CD1c-positive myeloid dendritic cell (primary cell): ENCODE measurements around the gene HEXIM1.

ENCODE experiments used
- DNase-seq: peaks from one replicate; pipeline ENCODE4 v3.0.0-alpha.2; 2016; ENCODE audit errors: extremely low spot score

The HEXIM1 gene

DNA sequence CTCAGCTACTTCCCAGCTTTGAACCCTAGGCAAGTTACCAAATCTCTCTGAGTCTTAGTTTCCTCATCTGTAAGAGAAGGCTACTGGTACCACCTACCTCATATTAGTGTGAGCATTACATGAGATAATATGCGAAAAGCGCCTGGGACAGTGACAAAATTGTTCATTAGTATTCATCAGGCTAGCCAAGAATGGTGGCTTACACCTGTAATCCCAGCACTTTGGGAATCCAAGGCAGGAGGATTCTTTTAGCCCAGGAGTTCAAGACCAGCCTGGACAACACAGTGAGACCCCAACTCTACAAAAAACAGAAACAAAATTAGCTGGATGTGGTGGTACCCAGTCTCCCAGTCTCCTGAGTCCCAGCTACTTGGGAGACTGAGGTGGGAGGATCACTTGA, 19.3 kb upstream of the HEXIM1 start:
- no peak for DNase-seq

DNA sequence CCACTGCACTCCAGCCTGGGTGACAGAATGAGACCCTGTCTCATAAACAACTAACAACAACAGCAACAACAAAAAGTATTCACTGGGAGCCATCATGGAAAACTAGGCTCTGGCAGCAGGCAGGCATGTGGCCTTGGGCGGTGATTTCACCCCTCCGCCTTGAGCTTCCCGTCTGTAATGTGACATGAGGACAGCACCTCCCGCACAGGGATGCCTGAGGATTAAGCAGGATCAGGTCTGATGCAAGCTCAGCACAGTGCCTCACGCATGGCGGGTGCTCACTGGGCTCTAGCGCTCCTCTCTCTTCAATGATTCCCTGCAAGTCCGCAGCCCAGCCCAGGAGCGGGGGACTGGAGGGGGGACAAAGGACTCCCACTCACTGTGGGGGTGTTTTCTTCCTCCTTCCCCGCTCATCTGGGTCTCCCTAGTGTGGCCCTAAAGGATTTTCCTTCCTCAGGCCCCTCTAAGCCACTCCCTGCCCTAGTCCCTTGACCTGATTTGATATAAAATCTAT, 18.8 kb upstream of the HEXIM1 start:
- DNase-seq: no peak

DNA sequence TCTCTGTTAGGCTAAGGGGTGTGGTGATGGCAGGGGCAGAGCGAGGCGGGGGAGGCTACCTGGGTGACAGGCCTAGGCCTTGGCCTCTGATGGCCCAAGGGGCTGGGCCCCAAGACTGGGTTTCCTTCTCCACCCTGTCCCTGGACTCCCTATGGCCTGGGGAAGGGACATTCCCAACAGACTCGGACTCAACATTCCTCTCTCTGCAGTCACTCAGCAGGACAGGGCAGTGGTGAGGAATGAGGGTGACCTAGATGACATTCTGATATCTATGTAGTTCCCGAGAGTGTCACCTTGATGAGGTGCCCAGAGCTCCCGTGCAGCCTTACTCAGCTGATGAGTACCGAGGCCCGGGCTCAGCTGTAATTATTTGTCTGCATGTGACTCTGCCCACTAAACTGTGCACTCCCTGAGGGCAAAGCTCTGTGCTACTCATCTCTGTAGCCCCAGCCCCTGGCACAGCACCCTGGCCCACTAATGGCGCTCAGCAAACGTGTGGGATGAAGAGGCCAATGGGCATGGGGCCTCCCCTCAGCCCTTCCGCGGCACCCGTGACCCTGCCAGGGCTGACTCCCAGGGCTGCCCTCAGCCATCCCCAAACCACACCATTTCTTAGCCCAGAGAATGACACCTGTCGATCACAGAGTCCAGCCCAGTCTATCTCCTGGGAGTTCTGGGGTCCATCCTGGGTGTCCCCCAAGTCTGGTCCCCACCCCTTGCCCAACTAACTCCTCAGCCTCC, 18.2 kb upstream of the HEXIM1 start:
- no peak for DNase-seq

DNA sequence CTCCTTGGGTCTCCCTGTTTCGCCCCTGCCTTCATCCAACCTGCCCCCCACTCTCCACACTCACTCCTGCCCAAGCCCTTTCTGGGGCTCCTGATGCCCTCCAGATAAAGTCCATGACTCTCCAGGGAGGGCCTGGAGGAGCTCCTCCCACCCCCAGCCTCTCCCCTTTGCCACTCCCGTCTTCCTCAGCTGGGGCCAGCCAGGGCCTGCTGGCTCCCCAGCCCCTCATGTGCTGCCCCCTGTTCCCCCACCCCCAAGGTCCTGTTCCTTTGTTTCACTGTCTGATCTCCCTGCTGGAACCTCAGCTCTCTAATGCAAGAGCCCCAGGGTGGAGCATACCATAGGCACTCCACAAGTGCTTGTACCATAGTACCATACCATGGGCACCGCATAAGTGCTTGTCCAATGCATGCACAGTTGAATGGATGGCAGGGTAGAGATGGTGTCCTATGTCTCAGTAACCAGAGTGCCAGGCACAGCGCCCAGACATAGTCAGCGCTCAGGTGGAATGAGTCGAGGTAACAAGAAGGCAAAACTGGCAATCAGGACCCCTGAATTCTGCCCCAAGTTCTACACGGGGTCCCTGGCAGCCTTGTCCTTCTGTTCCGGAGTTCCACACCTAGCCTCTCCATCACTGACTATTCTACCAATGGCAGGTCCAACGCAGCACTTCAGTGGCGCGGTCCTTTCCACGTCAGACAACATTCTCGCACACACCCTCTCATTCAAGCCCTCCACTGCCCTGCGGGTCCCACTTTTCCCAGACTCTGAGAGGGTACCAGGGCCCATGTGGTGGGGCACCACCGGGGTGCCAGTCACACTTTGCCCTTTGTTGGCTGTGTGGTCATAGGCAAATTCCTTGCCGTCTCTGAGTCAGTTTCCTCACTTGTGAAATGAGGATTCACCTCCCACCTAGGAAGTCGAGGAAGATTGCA, 17.3 kb upstream of the HEXIM1 start:
- DNase-seq: no peak

DNA sequence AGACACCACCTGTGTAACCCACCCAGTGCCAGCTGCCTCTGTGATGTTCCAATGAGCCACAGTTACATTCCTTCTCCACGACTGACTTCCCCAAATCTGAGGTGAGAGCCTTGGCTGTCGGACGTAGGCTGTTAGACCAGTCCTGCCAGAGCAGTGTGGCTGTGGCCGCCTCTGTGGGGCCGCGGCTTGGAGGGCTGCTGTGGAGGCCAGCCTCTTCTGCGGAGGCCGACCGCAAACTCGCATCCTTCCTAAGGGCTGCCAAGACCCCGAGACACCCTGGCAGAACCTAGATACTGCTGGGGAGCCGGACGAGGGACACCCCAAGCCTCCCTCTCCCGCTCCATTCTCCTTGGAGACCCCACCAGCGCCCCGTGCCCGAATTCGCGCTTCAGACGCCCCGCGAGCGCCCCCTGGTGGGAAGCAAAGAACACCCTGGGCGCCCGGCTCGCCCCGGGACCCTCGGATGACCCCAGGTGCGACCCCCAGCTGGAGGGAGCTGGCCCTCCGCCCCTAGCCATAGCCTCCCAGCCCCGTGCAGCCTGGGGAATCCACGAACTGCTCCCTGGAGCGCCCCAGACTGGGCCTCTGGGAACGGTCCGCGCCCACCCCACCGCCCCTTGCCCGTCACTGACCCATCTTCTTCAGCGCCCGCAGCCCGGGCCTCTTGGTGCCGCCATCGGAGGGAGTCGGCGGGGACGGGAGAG, 16.5 kb upstream of the HEXIM1 start:
- peak; percentile 40 for DNase-seq

DNA sequence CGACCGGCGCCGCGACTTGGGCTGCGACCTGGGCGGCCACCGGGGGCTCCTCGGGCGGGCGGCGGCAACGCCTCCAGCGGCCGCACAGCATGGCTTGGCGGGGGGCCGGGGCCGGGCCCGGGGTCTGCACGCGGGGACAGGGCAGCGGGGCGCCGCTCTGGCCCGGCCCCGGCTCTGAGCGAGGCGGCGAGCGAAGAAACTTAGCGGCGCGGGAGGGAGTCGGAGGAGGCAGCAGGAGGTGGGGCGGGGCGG, 16.0 kb upstream of the HEXIM1 start, which contains the start of gene PLCD3:
TSS of gene PLCD3 (minus strand) at position 196 of the 252 bp plus-strand sequence. CDS start at position 91, 105 bp downstream.
- no peak for DNase-seq

DNA sequence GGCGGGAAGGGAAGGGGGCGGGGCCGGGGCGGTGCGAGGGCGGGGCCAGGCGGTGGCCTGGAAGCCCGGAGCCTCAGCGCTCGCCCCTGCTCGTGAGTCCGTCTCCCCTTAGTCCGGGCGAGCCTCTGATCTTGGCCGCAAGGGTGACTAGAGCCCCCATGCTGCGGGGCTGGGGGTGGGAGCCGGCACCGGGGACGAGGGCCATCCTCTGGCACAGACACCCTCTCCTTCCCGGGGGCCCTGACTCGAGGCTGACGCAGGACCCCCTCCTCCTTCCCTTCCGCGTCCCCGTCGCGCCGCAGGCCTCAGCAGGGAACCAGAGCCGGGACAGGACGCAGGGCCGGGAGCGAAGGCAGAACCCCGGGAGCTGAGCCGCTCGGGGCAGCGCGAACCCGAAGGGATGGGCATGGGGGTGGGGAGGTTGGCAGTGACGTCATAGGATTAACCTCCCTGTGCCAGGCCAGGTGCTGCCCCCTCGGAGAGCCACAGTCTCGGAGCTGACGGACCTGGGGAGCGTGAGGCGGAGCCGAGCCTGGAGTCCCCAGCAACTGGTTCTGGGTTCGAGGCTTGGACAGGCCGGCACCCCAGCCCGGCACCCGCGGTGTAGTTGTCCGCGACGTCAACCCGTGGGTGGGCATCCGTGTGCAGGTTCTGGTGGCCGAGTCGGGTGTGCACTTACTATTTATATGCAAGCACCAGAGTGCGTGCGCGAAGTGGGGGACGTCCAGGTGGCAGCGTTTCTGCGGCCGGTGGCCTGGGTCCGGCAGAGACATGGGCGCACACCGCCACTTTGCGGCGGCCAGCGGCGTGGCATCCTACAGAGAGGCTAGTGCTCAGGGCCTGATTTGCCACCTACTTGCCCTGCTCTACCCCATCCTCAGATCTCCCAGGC, 15.5 kb upstream of the HEXIM1 start:
- DNase-seq: peak; percentile 79

DNA sequence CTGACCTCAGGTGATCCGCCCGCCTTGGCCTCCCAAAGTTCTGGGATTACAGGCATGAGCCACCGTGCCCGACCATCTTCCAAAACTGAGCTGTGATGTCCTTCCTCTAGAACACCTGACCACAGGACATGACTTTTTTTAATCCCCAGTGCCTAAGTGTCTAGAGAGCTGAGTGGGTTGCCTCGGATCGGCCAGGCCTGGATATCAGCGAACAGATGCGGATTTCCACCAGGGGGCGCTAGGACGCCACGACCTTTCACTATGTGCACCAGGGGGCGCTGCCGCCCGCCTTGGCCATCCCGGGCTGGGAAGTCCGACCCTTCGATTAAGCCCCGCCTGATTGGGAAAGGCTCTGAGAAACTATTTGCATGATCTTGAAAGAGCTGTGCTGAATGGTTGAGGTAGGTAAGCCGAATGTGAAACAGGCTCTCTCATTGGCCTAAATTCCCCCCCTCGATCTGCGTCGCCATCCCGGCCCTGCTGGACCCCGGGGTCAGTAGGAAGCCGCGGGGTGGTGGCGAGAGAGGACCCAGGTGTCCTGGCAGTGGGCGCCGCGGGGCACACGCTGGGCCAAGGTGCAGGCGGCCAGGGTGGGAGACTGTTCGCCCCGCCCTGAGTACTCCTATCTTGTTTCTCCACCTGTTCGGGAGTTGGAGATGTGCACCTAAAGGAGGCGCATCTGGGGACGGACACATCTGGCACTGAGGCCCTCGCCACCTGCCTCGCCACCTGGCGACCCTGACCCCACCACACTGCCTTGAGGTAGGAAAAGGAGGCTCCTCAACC, 12.9 kb upstream of the HEXIM1 start, which contains the start of gene ACBD4:
TSS of gene ACBD4 (plus strand) at position 496 of the 786 bp plus-strand sequence. CDS start 458 bp downstream, outside the sequence.
- peak; percentile 99 for DNase-seq

DNA sequence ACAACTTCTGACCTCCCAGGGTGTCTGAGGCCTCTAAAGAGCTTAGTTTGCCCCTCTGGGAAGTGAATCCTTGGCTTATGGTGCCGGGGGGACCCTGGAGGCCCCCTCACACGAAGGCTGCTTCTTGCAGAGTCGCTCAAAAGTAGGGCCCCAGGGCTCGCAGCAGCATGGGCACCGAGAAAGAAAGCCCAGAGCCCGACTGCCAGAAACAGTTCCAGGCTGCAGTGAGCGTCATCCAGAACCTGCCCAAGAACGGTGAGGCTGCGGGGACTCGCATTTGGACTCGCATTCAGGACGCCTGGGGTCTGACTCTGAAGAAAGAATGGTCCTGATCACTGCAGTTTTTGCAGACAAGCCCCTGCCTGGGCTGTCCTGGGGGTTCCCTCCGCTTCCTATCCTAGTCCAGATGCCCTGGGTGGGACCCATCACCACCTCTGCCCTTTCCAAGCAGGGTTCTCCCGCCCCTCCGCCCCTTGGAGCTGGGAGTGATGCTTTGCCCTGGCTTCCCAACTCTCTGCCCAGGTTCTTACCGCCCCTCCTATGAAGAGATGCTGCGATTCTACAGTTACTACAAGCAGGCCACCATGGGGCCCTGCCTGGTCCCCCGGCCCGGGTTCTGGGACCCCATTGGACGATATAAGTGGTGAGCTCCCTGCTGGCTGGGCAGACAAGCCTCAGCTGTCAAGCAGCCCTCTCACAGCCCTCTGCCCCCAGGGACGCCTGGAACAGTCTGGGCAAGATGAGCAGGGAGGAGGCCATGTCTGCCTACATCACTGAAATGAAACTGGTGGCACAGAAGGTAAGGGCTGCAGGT, 12.1 kb upstream of the HEXIM1 start:
- DNase-seq: no peak

DNA sequence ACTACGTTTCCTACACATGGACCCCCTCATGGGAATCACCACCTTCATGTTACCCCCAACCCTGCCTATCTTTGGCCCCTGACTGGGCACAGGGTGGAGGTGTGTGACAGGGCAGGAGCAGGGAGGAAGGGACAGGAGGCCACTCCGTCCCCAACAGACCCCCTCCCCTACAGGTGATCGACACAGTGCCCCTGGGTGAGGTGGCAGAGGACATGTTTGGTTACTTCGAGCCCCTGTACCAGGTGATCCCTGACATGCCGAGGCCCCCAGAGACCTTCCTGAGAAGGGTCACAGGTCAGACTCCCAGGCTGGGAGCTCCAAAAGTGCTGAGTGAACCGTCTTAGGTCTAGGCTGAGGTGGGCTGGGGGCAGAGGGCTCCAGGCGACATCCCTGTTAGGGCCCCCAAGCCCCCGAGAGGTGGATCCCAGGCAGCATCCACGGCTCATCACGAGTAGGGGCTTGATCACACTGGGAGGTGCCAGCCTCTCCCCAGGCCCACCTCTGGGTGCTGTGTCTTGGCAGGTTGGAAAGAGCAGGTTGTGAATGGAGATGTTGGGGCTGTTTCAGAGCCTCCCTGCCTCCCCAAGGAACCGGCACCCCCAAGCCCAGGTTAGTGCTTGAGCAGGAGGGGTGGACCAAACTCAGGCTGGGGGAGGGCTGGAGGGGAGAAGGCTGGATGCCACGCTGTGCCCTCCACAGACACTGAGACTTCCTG, 11.3 kb upstream of the HEXIM1 start:
- no peak for DNase-seq

DNA sequence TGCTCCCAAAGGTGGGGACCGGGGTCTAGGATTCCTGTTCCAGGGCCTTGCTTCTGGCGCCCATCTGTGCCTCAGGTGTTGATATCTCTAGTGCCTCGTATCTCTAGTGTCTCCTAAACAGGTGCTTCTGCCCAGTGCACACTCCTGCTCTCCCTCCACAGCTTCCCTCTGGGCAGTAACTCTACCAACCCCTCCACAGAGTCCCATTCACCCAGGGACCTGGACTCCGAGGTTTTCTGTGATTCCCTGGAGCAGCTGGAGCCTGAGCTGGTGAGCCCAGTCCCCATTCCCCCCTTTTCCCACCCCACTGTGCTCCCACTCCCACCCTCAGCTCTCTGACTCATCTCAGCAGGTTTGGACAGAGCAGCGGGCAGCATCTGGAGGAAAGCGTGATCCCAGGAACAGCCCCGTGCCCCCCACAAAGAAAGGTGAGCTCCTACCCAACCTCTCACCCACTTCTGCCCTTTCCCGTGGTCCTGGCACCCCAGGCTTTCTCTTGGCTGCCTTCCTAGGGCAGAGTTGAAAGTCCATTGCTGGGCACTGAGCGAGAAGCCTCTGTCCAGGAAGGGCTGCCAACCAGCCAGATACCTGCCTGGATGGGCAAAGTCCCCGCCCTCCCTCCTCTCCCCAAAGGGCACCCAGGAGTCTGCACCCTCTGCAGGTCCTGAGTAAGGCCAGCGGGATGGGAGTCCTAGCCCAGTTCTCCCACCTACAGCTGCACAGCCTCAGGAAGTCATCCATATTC, 10.5 kb upstream of the HEXIM1 start:
- no peak for DNase-seq

DNA sequence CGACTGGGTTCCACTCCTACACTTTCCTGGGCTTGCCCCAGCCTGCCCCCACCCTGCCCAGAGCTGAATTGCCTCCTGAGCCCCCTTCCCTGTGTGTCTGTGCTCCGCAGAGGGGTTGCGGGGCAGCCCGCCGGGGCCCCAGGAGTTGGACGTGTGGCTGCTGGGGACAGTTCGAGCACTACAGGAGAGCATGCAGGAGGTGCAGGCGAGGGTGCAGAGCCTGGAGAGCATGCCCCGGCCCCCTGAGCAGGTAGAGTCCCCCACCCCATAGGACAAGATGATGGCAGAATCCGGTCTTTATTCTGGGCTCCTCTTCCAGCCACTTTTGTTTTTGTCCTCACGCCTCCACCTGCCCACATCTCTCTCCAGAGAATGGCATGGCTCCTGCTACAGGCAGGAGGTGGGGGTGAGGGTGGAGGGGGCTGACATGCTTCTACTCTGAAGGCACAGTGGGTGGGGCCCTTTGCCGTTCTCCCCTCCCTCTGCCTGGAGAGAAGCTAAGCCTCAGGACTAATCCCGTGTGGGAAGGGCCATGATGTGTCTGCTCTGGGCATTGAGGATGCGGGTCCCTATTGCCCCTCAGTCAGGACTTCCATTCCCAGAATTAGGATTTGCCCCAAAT, 9.3 kb upstream of the HEXIM1 start:
- DNase-seq: no peak

DNA sequence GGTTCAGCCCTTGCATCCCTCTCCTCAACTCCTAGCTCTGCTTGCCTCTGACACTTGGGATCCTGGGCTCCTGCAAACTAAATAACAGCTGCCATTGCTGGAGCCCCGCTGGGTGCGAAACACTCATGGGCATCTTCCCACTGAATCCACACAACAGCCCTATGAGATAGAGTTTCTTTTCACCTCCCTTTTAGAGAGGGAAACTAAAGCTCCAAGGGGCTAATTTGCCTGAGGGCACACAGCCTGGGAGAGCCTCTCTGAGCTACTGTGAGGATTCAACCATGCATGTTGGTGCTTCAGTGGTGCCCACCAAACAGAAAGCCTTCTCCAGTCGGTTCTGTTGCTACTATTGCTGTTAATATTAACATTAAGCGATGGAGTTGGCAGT, 8.7 kb upstream of the HEXIM1 start:
- DNase-seq: no peak

DNA sequence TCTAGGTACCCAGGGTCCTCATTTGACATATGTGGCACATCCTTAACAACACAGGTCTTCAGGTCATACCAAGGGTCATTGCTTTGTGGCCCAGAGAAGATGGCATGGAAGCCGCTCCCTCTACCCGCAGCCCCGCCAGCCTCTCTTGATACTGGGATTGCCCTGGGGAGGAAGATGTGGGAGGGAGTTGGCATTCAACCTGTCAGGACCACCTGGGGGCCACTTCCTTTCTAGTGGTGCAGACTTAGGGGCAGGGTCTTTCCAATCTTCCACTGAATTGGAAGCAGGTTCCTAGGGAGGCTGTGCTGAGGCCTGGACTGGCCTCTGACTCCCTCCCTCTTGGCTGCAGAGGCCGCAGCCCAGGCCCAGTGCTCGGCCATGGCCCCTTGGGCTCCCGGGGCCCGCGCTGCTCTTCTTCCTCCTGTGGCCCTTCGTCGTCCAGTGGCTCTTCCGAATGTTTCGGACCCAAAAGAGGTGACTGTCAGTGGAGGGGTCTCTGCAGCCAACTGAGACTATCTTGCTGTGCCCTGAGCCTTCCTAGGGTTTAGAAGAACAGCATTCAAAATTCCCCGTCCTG, 5.1 kb upstream of the HEXIM1 start:
- no peak for DNase-seq

DNA sequence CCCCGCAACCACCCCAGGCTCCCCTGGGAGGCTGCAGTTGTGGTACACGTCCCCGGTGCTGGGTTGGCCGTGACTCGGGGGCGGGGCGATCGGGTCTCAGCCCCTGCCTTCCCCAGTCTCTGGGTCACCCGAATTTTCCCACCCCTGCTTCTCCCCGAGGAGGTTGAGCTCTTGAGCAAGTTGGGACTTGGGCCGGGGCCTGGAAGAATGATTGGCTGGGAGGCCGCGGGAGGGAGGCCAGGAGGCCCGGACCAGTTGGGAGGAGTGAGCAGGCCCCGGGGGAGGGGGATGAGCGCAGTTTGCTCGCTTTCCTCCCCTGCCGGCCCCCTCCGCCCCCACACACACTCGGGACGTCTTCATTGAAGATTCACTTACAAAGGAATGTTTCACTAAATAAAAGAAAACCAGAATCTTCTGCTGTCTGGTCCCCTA, 4.5 kb upstream of the HEXIM1 start:
- DNase-seq: no peak

DNA sequence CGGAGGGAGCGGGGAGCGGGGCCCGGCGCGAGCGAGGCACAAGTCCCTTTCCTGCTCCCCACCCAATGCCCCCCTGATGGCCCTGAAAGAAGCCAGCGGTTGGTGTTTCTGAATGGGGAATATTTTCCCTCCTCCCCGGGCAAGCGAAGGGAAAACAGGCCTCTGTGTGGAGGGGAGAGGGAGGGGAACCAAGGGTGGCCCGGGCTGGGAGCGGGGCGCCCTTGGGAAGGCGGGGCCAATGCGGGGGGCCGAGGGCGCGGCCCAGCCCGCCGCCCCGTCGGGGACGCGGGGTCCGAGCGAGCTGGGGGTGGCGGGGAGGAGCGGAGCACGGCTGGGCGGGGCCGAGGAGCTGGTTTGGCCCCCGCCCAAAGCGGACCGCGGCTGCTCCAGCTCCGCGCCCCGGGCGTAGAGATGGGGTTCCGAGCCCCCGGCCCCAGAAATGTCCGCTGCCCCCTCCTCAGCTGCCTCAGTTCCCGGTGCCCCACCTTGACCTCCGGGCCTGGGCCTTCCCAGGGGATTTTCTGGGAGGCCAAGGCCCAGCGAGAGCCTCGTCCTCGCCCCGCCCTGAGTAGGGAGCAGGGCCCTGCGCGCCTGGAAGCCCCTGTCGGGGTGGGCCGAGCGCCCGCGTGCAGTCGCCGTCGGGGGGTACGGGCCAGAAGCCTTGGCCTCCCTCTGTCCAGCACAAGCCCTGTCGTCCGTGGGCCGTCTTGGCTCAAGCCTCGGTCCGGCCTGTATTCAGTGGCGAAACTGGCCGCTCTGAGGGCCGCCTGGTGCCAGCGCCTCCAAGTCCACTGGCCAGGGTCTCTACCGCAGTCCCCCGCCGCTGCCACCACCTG, 3.9 kb upstream of the HEXIM1 start:
- no peak for DNase-seq
